ENCODE data around the gene SH3GL1. TPM values are rescaled to one million over a fixed set of nuclear protein-coding genes. Genes with fewer than 3 reads are reported as not detected.

Gene SH3GL1
- polyA plus RNA-seq, 1 of the 3 experiments (the other 2 are of a cell fraction), result 82.8 TPM

GRCh38 chr19:4405977-4406376, 5.6 kb upstream of the SH3GL1 start:
- Histone ChIP-seq H3K9ac (no peak overlapping the region), H3F3A (replicated peaks; ENCODE audit: insufficient read depth) (peaks cover 10% of the 10 kb centered on the region), H3K4me2 (no peak overlapping the region), H4K20me1 (ENCODE audit: insufficient read depth) (no peaks in the 10 kb centered on the region; the same call in 1 of the 2 replicates), H3K79me2 (ENCODE audit: insufficient read depth) (peaks cover 80% of the 10 kb centered on the region), H3K9me3 (no peaks in the 10 kb centered on the region), H3K9me2 (no peaks in the 10 kb centered on the region), H3K27ac (ENCODE audit: low read depth in 2 of 2, low read length in 1 of 2) (no peak overlapping the region), H3K4me3 (ENCODE audit: low read depth in 2 of 2, low read length in 1 of 2) (no peak overlapping the region), H3K4me1 (ENCODE audit: control insufficient read depth in 1 of 2, insufficient read depth in 2 of 2, low read depth in 1 of 2, low read length in 1 of 2) (peaks cover 7 to 8% of the 10 kb centered on the region in 2 experiments; a peak in 3 of 4 replicates), H3K36me3 (replicated peaks in 1 of 2; ENCODE audit: control insufficient read depth in 1 of 2, insufficient read depth in 2 of 2, low read length in 1 of 2) (peaks cover 4 to 8% of the 10 kb centered on the region in 2 experiments), H2AFZ (ENCODE audit: low read depth) (no peak overlapping the region), H3K27me3 (ENCODE audit: insufficient read depth) (no peaks in the 10 kb centered on the region)
- no peak for TF ChIP-seq IRF3 (IDR thresholded peaks at IDR 0.05; ENCODE audit: low read depth, low read length)
- no peak for TF ChIP-seq MEF2A (IDR thresholded peaks at IDR 0.05; ENCODE audit: borderline replicate concordance, low read depth)
- no peak for TF ChIP-seq JUND (IDR thresholded peaks at IDR 0.05)
- no peak for TF ChIP-seq NFIC (IDR thresholded peaks at IDR 0.05; ENCODE audit: borderline replicate concordance)
- TF ChIP-seq SIN3A (IDR thresholded peaks at IDR 0.05; ENCODE audit: borderline replicate concordance, low read depth, low read length), result no peak
- TF ChIP-seq USF2 (IDR thresholded peaks at IDR 0.05; ENCODE audit: borderline replicate concordance, low read depth, low read length), result no peak
- no peak for TF ChIP-seq GABPA (IDR thresholded peaks at IDR 0.05; ENCODE audit: low read depth)
- no peak for TF ChIP-seq REST (IDR thresholded peaks at IDR 0.05; ENCODE audit: low read depth, low read length)
- no peak for TF ChIP-seq MXI1 (IDR thresholded peaks at IDR 0.05; ENCODE audit: low read depth, low read length)
- TF ChIP-seq TAF1 (IDR thresholded peaks at IDR 0.05; ENCODE audit: borderline replicate concordance, low read depth, low read length), result no peak
- ChIA-PET CTCF (no interaction called here), POLR2A (no interaction called here)
- no peak for DNase-seq
- 93% methylated on average over 8 of the region's 8 CpGs for WGBS (ENCODE audit: low lambda C conversion rate)
